AG09309 (cell line): Measurements from ENCODE around the gene ANXA4.
"Not testable (repeated sequence)": the region's sequence is repeated elsewhere in the genome, so short reads cannot be mapped to it uniquely, and the experiment has no call there.

ENCODE experiments used
- DNase-seq: peaks from one replicate; pipeline ENCODE4 v3.0.0-alpha.2; 2010; ENCODE audit warnings: low read depth
- H3K4me3 ChIP-seq: 2 replicates; pipeline ENCODE4 v1.5.1; 2011; ENCODE audit warnings: mild to moderate bottlenecking, low read depth, low read length, moderate library complexity; ENCODE audit not compliant: control insufficient read depth
- TF ChIP-seq, protein P1 (sequence below): IDR thresholded peaks from 2 replicates; pipeline ENCODE4 v1.5.1; 2011; ENCODE audit warnings: mild to moderate bottlenecking, low read depth, low read length, inconsistent platforms; ENCODE audit not compliant: insufficient read depth, control insufficient read depth; ENCODE audit errors: missing control alignments

Gene ANXA4

DNA sequence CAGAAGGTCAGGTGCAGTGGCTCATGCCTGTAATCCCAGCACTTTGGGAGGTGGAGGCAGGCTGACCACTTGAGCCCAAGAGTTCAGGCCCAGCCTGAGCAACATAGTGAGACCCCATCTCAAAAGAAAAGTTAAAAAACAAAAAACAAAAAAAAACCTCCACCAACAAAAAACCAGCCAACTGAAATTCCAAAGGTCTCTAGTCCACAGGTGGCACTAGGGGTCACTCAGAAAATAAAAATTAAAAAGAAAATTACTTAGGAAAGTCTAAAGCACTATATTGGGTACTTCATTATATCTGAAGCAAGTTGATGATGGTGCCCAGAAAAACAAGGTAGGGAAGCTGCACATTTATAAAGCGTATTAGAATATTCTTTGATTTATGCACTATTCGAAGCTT, 26.9 kb downstream of the ANXA4 start:
- no peak for DNase-seq
- TF ChIP-seq, protein P1, sequence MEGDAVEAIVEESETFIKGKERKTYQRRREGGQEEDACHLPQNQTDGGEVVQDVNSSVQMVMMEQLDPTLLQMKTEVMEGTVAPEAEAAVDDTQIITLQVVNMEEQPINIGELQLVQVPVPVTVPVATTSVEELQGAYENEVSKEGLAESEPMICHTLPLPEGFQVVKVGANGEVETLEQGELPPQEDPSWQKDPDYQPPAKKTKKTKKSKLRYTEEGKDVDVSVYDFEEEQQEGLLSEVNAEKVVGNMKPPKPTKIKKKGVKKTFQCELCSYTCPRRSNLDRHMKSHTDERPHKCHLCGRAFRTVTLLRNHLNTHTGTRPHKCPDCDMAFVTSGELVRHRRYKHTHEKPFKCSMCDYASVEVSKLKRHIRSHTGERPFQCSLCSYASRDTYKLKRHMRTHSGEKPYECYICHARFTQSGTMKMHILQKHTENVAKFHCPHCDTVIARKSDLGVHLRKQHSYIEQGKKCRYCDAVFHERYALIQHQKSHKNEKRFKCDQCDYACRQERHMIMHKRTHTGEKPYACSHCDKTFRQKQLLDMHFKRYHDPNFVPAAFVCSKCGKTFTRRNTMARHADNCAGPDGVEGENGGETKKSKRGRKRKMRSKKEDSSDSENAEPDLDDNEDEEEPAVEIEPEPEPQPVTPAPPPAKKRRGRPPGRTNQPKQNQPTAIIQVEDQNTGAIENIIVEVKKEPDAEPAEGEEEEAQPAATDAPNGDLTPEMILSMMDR = no peak

DNA sequence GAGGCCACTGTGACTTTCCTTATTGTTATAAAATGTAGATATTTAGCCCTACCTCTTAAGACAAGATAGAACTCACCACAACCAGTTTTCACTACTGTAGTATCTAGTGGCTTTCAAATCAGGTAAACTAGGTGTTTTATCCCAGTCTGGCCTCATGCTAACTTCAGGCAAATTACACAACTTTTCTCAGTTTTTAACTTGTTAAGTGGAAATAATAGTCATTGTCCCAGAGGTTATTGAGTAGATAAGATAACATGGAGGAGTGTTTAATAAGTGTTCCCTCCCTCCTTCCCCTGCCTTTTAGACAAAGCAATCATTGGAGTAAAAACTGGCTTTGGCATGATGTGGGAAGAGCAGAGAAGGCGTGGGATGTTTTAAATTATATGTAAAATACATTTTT, 27.3 kb downstream of the ANXA4 start:
- TF ChIP-seq, protein P1 = no peak
- no peak overlapping the region for H3K4me3 ChIP-seq
- no peak for DNase-seq

More for the DNA sequence above, 26.9 kb downstream of the ANXA4 start:
- H3K4me3 ChIP-seq = no peak overlapping the region

DNA sequence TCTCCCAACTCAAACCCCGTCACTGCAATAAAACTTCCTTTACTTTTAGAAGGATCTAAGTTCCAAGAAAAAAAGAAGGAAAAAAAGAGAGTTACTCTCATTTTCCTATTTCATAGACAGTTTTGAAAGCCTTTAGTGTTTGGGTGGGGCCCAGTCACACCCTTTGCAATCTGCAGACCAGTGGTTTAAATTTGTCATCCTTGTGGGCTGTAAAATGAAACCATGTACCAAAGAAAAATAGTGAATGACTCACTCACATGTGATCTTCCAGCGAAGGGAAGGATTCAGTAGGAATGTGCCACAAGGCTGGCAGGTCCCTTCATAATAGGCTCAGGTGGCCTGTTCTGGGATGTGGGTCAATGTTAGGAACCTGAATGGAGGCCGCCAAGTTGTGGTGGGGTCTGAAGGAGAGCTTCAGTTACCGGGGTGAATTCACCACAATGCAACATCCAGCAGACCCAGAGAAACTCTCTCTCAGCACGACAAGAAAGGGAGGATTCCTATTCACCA, 28.3 kb downstream of the ANXA4 start:
- DNase-seq = no peak
- TF ChIP-seq, protein P1 = no peak
- no peak overlapping the region for H3K4me3 ChIP-seq

DNA sequence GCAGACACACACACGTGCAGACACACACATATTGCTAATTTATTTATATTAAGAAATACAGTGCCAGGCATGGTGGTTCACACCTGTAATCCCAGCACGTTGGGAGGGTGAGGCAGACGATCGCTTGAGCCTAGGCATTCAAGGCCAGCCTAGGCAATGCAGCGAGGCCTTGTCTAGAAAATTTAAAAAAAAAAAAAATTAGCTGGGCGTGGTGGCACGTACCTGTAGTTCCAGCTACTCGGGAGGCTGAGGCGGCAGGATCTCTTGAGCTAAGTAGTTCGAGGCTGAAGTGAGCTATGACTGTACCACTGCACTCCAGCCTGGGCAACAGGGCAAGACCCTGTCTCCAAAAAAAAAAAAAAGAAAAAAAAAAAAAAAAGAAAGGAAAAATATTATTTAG, 28.8 kb downstream of the ANXA4 start:
- TF ChIP-seq, protein P1 = no peak
- H3K4me3 ChIP-seq = no peak overlapping the region
- DNase-seq = no peak

DNA sequence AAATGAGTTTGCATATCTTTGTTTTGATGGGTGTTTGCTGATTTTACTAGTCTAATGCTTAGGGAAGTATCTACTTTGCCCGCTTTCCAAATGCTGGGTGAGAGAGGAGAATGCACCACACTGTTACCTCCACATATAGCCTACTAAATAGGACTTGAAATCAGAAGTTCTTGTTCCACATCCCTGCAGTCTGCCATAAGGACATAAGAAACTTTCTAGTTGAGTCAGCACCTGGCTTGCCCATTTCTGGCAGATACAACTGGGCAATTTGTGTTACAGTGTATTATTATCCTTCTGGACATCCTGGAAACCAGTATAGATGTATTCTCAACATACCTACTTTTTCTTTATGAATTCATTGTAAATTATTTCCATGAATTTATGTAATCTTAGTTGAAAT, 29.5 kb downstream of the ANXA4 start:
- no peak for DNase-seq
- no peak overlapping the region for H3K4me3 ChIP-seq
- TF ChIP-seq, protein P1 = no peak

DNA sequence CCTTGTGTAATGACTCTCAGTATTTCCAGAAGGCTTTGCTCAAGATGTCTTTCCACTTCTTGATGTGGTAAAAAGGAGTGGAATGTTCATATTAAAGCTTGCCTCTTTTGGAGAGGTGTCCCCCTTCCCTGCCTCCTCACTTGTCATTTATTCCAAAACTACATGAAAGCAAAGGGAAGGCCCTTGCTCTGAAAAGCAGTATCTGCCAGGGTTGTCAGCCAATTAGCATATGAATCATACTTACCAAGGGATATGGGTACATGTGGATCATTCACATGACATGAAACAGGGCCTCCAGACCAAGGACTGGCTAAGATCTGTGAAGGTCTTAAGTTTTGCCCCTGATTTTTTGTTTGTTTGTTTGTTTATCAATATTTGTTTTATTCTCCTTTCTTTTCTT, 31.3 kb downstream of the ANXA4 start:
- no peak overlapping the region for H3K4me3 ChIP-seq
- DNase-seq = no peak
- TF ChIP-seq, protein P1 = no peak

DNA sequence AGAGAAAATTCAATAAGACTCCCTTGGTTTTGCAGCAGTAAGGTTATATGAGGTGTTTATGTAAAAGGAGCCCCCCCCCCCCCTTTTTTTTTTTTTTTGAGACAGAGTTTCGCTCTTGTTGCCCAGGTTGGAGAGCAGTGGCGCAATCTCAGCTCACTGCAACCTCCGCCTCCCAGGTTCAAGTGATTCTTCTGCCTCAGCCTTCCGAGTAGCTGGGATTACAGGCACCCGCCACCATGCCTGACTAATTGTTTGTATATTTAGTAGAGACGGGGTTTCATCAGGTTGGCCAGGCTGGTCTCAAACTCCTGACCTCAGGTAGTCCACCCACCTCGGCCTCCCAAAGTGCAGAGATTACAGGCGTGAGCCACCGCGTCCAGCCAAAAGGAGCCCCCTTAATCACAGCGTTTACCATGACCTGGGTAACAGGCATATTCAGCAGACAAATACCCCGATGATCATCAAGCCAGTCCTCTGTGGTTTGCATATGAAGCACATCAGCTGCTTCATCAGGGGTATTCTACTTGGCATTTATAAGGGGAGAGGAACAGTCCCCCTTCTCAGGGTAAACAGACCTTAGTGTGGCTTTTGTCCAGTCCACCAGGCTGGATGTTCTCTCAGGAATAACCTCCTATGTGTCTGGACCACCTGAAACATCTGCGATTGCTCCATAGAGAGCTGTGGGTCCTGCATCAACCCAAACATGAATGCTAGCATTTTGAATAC, 32.5 kb downstream of the ANXA4 start:
- not testable (repeated sequence) for H3K4me3 ChIP-seq, DNase-seq
